Testis (tissue), 3 donors: ENCODE measurements around the gene GIGYF1. TPM values are rescaled to one million over a fixed set of nuclear protein-coding genes. Genes with fewer than 3 reads are reported as not detected.

Source experiments
- DNase-seq: peaks from one replicate; pipeline ENCODE4 v3.0.0-alpha.2; 2019
- H3K27ac ChIP-seq, 2 donors: fragments of 200-600 bp; sonication (generic); one replicate each; pipeline ENCODE4 v1.5.1; 2019
- H3K27me3 ChIP-seq: fragments of 200-600 bp; sonication (generic); one replicate; pipeline ENCODE4 v1.5.1; 2019
- H3K36me3 ChIP-seq: fragments of 200-600 bp; sonication (generic); one replicate; pipeline ENCODE4 v1.5.1; 2017; ENCODE audit warnings: low read depth; ENCODE audit errors: missing control alignments
- H3K4me1 ChIP-seq: fragments of 200-600 bp; sonication (generic); one replicate; pipeline ENCODE4 v1.5.1; 2019
- H3K4me3 ChIP-seq, 2 donors: fragments of 200-600 bp; sonication (generic); one replicate each; pipeline ENCODE4 v1.5.1; 2017 to 2019
- H3K9me3 ChIP-seq: fragments of 200-600 bp; sonication (generic); one replicate; pipeline ENCODE4 v1.5.1; 2017
- CTCF ChIP-seq, 3 experiments: fragments of 450-650 bp in 2 of 3; fragments of 200-600 bp in 1 of 3; sonication (generic) in 1 of 3; IDR thresholded peaks; one replicate each; pipeline ENCODE4 v1.5.1; 2016 to 2019; ENCODE audit warnings: antibody characterized with exemption in 3 of 3, mild to moderate bottlenecking in 2 of 3, moderate library complexity in 1 of 3
- POLR2A ChIP-seq: fragments of 450-650 bp; IDR thresholded peaks from one replicate; pipeline ENCODE4 v1.6.1; 2017; ENCODE audit warnings: antibody characterized with exemption, mild to moderate bottlenecking, moderate library complexity
- WGBS, 2 donors: methylation state at CpG; one replicate each; pipeline ENCODE4 v1.1.5; 2018; 5-methylcytosine and 5-hydroxymethylcytosine counted together
- intact Hi-C: fragments of 100-400 bp; cut with DNase I; formaldehyde crosslinking; loops from one replicate; pipeline ENCODE4 v1.15.1; 2023; ENCODE audit warnings: low total_unique reads
- polyA plus RNA-seq: library from polyadenylated mRNA; stranded (reverse); fragments of 350-450 nt; fragmentation: Illumina TruSeq; extraction: RNeasy Lipid Tissue Mini Kit (QIAGEN cat#74804); gene quantifications from one replicate; pipeline ENCODE4 v1.2.3, GENCODE V29; 2014; ENCODE audit warnings: low read depth, low replicate concordance; ENCODE audit not compliant: insufficient read depth
- total RNA-seq, 2 donors: library from RNA; depleted of rRNA; stranded (reverse); fragments of >200 nt; gene quantifications; one replicate each; pipeline ENCODE4 v1.2.3, GENCODE V29; 2016

GIGYF1 gene
- total and polyA plus RNA-seq, 3 donors from 2014 or later, result 40.5 to 106 (median 105) TPM

DNA sequence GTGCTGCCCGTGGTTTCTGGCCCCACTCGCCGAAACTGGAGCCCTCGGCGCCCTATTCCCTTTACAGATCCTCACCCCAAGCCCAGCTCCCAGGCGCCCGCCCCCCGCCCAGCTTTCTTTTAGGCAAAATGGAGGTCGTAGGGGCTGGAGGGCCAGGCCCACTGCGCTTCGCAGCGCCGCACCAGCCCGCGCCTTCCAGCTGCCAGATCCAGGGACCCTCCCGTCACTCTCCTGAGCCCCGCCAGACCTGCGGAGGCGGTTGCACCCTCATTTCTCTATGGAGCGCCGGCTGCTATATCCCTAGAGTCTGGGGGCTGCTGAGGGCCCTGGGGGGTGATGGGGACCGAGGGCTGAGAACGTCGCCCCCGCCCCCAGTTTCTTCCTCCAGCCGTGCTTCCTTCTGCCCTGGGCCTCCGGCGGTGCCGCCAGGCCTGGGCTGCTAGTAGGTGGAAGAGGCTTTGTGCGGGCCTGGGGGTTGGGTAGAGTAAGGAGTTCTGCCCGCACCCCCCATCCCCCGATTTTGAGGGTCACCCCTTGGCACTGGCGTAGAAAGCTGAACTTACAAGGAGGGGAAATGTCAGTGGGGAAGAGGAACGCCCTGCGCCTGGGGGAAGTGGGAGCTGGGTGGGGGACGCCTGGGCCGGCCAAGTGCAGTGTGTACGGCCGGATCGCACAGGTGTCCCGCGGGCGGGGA is 19.5 kb downstream of the GIGYF1 start:
- Histone ChIP-seq H3K27me3 (no peaks in the 10 kb centered on the region), H3K9me3 (no peaks in the 10 kb centered on the region), H3K27ac (peak overlapping the region; percentile 98), H3K4me3 (peak overlapping the region; percentile 96 to 99), H3K4me1 (peaks cover 13% of the 10 kb centered on the region), H3K36me3 (no peaks in the 10 kb centered on the region)
- 0% methylated on average over 18 to 43 of the region's 43 CpGs for WGBS, 2 donors
- DNase-seq, result no peak
- TF ChIP-seq CTCF (IDR thresholded peaks at IDR 0.05) (no peak), POLR2A (no peak)
- intact Hi-C loops, result no loop called here

DNA sequence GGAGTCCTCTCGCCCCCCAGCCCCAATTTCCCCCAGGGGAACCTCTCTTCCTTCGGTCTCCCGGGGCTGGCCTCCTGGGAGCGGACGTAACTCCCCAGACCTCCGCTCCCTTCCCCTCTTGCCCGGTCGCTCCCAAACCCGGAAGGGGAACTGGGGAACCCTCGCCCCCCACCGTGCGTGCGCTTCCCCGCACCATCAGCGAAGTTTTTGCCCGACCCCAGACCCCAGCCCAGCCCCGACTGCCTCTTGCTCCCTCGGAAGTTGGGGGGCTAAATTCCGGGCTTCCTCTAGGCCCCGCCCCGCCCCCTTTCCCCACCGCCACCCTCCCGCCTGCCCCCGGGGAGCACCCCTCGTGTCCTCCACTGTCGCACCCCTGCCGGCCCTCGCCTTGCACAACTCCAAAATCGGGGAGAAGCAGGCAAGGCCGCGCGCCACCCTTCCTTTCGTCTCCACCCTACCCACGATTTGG is 20.1 kb downstream of the GIGYF1 start:
- H3K36me3 ChIP-seq, result no peaks in the 10 kb centered on the region
- H3K9me3 ChIP-seq, result no peaks in the 10 kb centered on the region
- TF ChIP-seq CTCF (IDR thresholded peaks at IDR 0.05) (no peak), POLR2A (no peak)
- H3K27me3 ChIP-seq, result no peaks in the 10 kb centered on the region
- 0 to 1% methylated on average over 22 to 34 of the region's 34 CpGs for WGBS, 2 donors
- peak; percentile 67 for DNase-seq
- H3K4me1 ChIP-seq, result peaks cover 7% of the 10 kb centered on the region
- H3K4me3 ChIP-seq, result peak overlapping the region; percentile 96 to 99
- peak overlapping the region; percentile 98 for H3K27ac ChIP-seq
- intact Hi-C loops, result no loop called here

GRCh38 chr7:100673302-100673941 is 20.6 kb downstream of the GIGYF1 start, which contains the start of gene GNB2:
GNB2 (plus strand) TSS chr7:100673740; CDS start chr7:100676266, 2,526 bp downstream.
- Histone ChIP-seq H3K9me3 (no peaks in the 10 kb centered on the region), H3K4me1 (peaks cover 6% of the 10 kb centered on the region), H3K27me3 (no peaks in the 10 kb centered on the region), H3K27ac (peak within 1 kb of the TSS; percentile 98), H3K4me3 (peak within 1 kb of the TSS; percentile 96 to 99), H3K36me3 (no peaks in the 10 kb centered on the region)
- intact Hi-C loops, result no loop called here
- 0 to 1% methylated on average over 9 to 55 of the region's 65 CpGs for WGBS, 2 donors
- TF ChIP-seq POLR2A (no peak), CTCF (IDR thresholded peaks at IDR 0.05) (peak in 2 of 3 experiments; percentile 12 to 38)
- peak; percentile 99 for DNase-seq

GRCh38 chr7:100671353-100672327 is 22.4 kb downstream of the GIGYF1 start:
- intact Hi-C loops, result no loop called here
- Histone ChIP-seq H3K4me3 (no peak overlapping the region), H3K4me1 (peaks cover 6% of the 10 kb centered on the region), H3K9me3 (no peaks in the 10 kb centered on the region), H3K27me3 (no peaks in the 10 kb centered on the region), H3K27ac (no peak overlapping the region), H3K36me3 (no peaks in the 10 kb centered on the region)
- DNase-seq, result no peak
- TF ChIP-seq POLR2A, result no peak
- no peak for TF ChIP-seq CTCF (IDR thresholded peaks at IDR 0.05)
- 75 to 83% methylated on average over 18 of the region's 18 CpGs for WGBS, 2 donors
